ENCODE data around the gene MRPS12. TPM values are rescaled to one million over a fixed set of nuclear protein-coding genes. Genes with fewer than 3 reads are reported as not detected.

MRPS12 gene
- polyA plus RNA-seq, 2 donors: 15.0 to 54.4 TPM

DNA sequence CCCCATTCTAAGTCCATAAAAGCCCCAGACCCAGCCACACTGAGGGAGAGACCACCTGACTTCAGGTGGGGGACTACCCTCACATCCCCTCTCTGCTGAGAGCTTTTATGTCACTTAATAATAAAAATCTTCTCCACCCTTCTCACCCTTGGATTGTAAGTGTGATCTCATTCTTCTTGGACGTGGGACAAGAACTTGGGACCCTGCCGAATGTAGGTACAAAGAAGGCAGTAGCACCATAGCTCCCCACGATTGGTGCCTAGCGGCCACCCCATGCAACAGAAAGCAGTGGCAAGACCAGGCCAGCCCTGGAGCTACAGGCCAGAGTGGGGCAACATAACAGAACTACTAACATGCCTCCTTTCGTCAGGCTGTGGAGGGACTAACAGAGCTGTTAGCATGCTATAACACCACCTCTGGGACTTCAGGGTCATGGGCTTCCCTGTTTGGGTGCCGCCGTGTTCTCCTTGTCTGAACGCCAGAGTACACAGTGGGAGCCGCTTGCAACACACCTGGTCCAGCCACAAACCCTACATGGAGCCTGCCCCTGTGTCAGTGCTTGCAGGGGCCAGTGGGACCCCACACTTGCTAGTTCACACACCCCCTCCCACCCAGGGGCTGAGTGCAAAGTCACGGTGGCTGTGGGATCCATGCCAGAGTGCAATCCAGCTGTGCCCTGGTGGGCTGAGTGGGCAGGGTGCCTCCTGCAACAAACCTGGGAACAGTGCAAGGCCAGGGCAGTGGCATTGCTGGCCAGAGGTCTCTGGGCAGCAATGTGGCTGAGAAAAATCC is 50.0 kb downstream of the MRPS12 start:
- Histone ChIP-seq H3K4me3 (ENCODE audit: low read depth in 1 of 2, low read length in 2 of 2) (no peak overlapping the region), H3K27me3 (ENCODE audit: control insufficient read depth in 1 of 2, insufficient read depth in 2 of 2, low read length in 2 of 2) (no peaks in the 10 kb centered on the region), H3K4me1 (ENCODE audit: control insufficient read depth in 2 of 2, insufficient read depth in 2 of 2, low read length in 1 of 2) (peaks cover 0 to 5% of the 10 kb centered on the region in 2 donors), H3K9me3 (ENCODE audit: control insufficient read depth in 2 of 2, insufficient read depth in 1 of 2, low read depth in 1 of 2, low read length in 1 of 2) (peaks cover 3 to 5% of the 10 kb centered on the region in 2 donors), H3K27ac (ENCODE audit: low read depth in 2 of 2, low read length in 1 of 2) (no peak overlapping the region), H3K36me3 (ENCODE audit: control insufficient read depth in 2 of 2, insufficient read depth in 2 of 2, low read length in 1 of 2) (no peaks in the 10 kb centered on the region)
- 92 to 94% methylated on average over 10 of the region's 10 CpGs for WGBS, 2 donors

Other genes with a start within 250 kb of the MRPS12 start
- 10 to 100 TPM in 1 of 2 donors, 1 to 10 TPM in 1; 4.1 to 12.3 TPM for gene CAPN12, start 186.5 kb upstream of the MRPS12 start, polyA plus RNA-seq
- 1,000 to 10,000 TPM in 1 of 2 donors, 100 to 1,000 TPM in 1; 405 to 2,874 TPM for gene LGALS7, start 157.4 kb upstream of the MRPS12 start, polyA plus RNA-seq
- 1,000 to 10,000 TPM; 3,260 to 6,105 TPM for gene LGALS7B, start 141.7 kb upstream of the MRPS12 start, polyA plus RNA-seq
- gene LGALS4, start 118.0 kb upstream of the MRPS12 start, polyA plus RNA-seq: 1 to 10 TPM in 1 of 2 donors, under 1 TPM in 1; 0.66 to 2.3 TPM
- 100 to 1,000 TPM; 108 to 215 TPM for gene ECH1, start 99.2 kb upstream of the MRPS12 start, polyA plus RNA-seq
- 100 to 1,000 TPM; 134 to 150 TPM for gene HNRNPL, start 81.0 kb upstream of the MRPS12 start, polyA plus RNA-seq
- gene RINL, start 52.7 kb upstream of the MRPS12 start, polyA plus RNA-seq: 10 to 100 TPM in 1 of 2 donors, 1 to 10 TPM in 1; 8.4 to 20.5 TPM
- gene SIRT2, start 31.3 kb upstream of the MRPS12 start, polyA plus RNA-seq: 10 to 100 TPM; 29.5 to 36.1 TPM
- gene NFKBIB, start 31.0 kb upstream of the MRPS12 start, polyA plus RNA-seq: 10 to 100 TPM; 34.3 to 44.0 TPM
- 1 to 10 TPM; 1.7 to 5.3 TPM for gene CCER2, start 18.8 kb upstream of the MRPS12 start, polyA plus RNA-seq
- 10 to 100 TPM; 27.4 to 43.9 TPM for gene SARS2, start 181 bp upstream of the MRPS12 start, polyA plus RNA-seq
- 1 to 10 TPM; 5.4 to 6.1 TPM for gene FBXO17, start 44.8 kb downstream of the MRPS12 start, polyA plus RNA-seq
- gene FBXO27, start 101.6 kb downstream of the MRPS12 start, polyA plus RNA-seq: 10 to 100 TPM; 10.4 to 20.1 TPM
- gene ACP7, start 153.4 kb downstream of the MRPS12 start, polyA plus RNA-seq: 1 to 10 TPM in 1 of 2 donors, under 1 TPM in 1; 0.32 to 1.6 TPM
- gene PAK4, start 194.8 kb downstream of the MRPS12 start, polyA plus RNA-seq: 10 to 100 TPM; 39.8 to 43.1 TPM